HG02981 (cell line): ENCODE results near the gene CDH4.

ENCODE experiments used
- ATAC-seq: cut with Tn5 transposase; IDR thresholded peaks from one replicate; pipeline ENCODE4 v1.9.1; 2021; ENCODE audit warnings: mild to moderate bottlenecking, moderate library complexity; ENCODE audit not compliant: unreplicated experiment

Gene CDH4

DNA sequence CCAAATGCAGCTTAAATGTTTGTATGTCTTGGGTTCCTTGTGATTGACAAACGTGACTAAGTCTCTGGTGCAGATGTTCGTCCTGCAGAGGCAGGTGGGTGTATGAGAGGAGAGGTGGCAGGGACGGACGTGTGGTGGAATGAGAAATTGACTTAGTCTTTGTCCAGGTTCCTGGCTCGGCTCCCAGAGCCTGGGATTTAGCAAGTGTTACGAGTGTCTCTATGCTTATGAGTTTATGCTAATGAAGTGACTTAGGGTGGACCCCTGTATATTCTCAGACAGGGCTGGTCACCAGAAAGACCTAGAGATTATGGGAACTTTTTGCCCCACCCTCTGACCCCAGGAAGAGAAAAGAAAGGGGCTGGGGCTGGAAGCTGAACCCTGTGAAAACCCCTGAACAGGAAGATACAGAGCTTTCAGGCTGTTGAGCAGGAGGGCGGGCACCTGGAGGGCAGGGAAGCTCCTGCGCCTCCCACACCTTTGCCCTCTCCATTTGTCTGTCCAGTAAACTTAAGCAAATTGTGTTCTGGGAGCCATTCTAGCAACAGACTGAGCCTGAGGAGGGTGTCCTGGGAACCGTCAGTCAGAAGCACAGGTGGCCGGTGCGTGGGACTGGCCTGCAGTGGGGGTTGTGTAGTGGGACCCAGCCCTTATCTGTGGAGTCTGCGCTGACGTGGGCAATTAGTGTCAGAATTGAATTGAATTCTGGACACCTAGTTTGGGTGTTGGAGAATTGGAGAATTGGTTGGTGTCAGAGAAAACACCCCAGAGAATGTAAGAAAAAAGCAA, 362.1 kb downstream of the CDH4 start:
- no peak for ATAC-seq

DNA sequence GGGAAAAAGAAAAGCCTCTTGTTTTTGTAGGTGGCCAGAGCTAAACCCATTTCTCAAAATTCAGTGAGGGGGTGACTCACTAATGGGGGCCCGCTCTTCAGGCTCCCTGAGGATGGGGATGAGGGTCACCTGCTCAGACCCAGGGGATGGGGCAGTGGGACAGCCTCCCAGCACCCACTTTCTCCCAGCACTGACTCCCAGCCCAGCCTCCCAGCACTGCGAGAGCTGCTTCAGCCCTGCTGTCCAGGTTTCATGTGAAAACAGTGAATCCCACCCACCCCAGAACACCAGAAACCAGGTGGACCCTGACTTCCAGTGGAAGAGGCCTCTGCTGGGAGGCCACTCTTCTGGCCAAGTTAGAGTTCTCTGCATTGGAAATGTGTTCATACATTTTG, 362.6 kb downstream of the CDH4 start:
- no peak for ATAC-seq

DNA sequence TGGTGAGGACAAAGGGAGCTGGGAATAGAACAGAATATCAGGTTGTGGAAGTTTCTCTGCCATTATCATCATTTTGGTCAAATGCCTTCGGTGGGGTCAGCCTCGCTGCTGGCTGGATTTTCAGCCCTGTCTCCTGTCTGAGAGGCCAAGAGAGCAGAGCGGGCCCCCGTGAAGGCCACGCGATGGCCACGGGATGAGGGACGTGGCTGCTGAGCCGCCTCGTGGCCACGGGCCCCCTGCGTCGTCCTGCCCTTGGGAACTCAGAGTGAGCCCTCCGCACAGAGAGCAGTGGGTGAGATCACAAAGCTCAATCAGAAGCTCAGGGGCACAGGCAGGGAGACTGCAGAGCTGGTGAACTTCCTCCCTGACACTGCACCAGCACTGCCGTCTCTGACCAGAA, 363.7 kb downstream of the CDH4 start:
- ATAC-seq, result no peak

DNA sequence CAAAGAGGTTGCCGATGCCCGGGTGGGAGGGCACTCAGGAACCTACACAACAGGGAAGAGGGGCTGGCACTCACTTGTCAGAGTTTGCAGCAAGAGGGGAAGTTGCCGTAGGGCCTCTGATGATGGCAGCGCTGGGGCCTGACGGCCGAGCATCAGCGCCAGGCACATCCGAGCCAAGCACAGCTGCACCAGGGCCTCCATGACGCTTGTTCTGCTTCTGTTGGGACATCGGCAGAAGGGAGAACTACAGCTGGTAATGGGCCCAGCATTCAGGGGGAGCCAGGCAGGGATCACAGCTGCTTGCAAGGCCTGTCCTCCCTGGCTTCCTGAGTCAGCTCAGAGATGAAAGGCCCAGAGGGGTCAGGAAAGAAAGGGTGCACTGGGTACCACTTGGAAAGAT, 367.7 kb downstream of the CDH4 start:
- no peak for ATAC-seq

DNA sequence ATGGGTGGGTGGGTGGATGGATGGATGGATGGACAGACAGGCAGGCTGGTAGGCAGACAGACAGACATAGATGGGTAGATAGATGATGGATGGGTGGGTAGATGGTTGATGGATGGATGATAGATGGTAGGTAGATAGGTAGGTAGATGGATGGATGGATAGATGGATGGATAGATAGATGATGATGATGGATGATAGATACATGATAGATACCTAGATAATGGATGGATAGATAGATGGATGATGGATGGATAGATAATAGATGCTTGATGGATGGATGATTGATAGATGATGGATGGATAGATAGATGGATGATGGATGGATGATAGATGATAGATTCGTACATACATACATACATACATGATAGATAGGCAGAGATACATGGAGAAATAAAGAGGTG, 368.1 kb downstream of the CDH4 start:
- ATAC-seq, result no peak

DNA sequence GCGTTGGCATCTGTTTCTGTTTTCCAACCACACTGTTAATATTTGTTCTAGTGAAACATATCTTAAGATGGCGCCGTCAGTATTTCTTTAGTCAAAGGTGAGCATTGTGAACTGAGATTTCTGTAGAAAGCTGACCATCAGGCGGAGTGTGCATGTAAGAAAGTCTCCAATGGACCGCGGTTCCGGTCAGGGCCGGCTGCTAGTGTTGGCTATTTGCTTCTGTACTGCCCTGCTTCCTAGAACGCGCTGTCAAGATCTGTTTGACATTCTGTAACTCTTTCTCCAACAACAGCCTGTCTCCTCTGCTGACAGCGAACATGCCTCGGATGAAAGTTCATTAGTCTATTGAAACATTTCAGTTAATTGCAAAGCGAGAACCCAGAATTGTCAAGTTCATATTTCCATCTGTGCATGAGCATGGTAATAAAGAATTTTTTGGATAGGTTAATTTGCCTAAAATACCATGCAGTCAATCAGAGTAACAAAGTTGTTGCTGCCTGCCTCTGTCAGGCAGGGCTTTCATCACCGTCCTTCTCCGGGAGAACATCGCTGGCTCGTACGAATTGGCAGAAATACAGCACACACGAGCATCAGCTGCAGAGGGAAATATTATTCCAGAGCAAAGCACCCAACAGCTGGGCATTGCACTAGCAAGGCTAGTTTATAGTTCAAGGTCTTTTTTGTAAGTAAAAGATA, 369.1 kb downstream of the CDH4 start:
- ATAC-seq, result no peak

DNA sequence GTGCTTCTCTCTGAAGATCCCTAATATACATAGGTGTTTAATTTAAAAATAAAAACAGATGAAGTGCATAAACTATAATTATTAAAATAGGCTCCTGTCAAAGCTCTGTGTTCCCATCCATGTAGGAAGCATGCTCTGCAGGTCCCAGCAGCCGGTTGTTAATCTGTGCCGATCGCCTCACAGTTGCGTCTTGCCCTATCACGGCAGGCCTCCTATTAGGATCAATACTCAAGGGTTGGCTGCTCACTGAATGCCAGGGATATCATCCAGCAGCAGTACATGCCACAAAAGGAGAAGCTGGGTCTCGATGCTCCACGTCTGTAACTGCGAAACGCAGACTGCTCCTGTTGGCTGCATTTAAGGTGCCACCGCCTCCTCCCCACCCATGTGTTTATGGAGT, 369.8 kb downstream of the CDH4 start:
- no peak for ATAC-seq

DNA sequence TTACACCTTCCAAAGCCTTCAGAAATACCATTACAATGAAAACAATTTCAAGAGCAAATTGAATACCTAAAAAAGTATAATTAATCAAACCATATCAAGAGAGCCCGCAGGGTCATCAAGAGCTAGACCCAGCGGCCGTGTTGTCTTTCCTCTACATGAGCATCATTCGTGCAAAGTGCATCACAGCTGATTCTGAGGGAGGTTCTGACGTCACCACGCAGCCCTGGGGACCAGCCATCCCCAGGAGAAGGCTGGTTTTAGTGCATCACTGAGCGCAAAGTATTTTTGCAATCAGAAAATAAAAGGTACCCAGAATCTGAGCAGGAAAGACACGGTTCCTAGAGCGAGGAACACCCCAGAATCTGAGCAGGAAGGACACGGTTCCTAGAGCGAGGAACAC, 371.4 kb downstream of the CDH4 start:
- ATAC-seq, result no peak

DNA sequence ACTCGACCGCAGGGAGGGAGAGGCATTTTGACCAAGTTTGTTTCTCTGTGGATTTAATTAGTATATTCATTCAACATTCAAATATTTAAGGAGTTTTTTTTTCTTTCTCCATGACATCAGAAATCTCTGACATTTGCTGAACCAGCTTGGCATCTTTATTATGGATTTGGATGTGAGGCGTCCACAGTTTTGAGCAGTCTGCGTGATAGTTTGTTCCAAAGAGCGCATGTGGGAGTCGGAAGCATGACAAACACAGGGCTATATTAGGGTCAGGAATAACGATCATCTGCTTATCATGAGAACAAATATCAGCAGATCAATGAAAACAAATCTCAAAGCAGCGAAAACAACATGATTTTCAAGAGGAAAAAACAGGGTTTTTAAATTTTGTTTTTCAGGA, 373.2 kb downstream of the CDH4 start:
- no peak for ATAC-seq

DNA sequence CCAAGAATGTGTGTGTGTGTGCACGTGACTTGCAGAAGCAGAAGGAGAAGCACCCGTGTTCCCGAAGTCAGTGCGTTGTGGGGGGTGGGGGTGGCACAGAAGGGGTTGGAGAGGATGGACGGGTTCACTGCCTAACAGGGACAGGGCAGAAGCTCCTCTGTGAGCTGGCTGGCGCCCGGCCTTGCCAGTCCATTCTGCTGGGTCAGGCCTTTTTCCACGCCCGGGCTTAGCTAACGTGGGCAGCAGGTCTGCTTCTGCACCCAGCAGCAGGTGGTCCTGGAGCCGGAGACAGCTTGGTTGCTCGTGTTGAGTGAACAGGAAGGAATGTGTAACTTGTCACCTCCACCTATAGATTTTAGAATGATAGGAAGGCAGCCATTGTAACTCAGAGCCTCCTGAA, 374.4 kb downstream of the CDH4 start:
- no peak for ATAC-seq

DNA sequence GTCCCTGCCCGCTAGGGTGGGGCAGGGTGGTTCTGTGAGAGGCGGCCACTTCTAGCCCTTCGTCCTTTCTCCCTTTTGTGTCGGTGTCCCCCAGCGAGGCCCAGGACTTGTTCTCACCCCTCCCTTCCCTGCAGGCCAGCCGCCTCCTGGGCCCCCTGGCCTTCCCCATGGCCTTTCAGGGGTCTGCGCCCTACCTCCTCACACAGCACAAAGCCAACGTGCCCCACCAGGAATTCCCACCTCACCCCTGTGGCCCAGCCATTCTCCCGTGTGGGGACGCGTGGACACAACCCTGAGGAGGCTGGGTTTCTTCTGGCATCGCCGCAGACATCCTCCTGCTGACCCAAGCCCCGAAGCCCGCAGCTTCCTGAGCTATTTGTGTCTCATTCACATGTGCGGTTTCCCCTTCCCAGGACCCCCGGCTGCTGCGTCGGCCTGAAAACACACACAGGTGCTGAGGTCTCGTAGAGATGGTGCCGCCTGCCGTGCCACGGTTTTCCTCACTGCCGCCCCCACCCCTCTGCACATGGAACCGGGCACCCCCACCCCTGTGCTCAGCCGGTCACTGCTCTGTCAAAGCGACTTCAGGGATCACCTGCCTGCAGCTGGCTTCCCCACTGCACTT, 375.8 kb downstream of the CDH4 start:
- no peak for ATAC-seq

DNA sequence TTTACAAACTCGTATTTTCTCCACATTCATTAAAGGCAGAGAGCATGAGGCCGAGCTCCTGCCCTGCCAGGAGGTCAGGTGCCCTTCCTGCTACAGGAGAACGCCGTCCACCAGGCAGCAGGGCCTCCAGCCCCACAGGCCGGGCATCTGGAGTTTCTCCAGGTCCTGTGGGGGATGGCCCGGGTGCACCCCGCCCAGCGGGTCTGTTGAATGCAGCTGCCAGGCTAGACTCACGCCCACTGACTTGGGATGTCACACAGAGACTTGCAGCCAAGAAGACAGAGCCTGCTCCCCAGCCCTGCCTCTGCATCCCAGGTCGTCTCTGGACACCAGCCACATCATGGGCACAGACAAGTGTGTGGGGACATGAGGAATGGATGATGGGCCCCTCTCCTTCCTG, 376.4 kb downstream of the CDH4 start:
- no peak for ATAC-seq

DNA sequence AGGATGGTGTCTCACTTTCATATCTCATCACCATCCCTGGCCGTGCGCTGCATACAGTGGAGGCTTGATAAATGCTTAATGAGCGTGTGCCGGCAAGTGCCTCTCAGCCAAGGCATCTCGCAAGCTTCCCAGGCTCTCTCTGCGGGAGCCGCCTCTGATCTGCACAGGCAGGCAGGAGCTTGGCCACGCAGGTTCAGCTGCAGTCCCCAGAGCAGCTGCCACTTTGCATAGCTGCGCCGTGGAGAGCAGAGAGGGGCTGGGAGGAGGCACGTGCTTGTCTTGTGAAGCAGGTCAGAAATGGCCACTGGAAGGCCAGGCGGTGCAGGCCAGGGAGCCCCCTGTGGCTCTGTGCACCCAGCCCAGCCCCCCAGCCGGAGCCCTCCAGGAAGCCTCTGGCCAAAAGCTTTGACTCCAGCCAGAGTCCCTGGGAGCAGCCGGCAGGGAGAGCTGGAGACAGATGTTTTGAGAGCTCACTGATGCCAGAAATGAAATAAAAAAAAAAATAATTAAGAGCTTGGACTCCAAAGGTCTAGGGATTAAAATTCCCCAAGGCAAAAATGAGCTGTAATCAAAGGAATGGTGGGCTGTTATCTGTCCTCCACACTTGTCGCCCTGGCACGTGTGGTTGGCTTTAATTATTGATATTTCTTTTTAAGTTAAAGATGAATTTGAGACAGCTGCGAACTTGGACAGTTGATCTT, 377.0 kb downstream of the CDH4 start:
- no peak for ATAC-seq

DNA sequence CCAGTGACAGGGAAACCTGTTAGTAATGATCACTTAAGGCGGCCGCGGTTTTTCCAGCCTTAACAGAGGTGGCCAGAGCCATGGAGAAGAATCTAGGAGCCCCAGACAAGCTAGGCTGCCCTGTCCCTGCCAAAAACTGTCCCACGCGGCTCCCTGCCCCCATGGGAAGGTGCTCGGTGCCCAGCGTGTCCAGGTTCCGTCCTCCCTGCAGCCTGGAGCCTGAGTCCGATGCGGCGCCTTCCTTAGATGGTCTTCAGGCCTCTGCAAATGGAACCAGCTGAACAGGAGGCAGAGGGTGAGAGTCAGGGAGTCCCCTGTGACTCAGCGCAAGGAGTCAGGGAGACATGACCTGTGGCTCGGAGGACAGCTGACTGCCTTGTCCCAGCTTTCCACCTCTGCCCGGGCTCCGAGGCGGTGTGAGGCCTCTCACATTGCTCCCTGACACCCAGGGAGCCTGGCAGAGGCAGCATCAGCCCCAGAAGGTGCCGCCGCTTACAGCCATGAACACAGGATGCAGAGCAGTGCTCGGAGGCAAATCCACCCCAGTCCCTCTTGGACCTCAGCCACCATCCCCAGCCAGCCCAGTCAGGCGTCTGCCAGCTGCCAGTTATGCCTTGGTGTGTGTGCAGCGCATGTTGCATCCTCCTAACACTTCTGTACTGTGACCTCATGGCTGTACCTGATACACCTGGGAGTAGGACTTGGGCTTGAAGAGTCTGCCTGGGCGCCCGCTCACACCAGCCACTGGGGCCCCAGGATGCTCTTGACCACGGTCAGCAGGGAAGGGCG, 377.7 kb downstream of the CDH4 start:
- ATAC-seq, result no peak

DNA sequence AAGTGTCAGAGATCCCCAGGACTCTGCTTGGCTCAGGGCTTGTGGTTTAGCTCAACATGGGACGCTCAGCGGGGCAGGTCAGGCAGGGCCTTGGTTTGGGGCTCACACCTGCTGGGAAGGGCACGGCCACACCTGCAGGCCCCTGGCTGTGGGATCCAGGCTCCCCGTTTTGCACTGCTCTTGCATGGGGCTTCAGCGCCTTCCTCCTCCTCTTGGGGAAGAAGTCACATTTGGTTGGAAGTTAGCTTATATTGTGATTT, 378.3 kb downstream of the CDH4 start:
- no peak for ATAC-seq

DNA sequence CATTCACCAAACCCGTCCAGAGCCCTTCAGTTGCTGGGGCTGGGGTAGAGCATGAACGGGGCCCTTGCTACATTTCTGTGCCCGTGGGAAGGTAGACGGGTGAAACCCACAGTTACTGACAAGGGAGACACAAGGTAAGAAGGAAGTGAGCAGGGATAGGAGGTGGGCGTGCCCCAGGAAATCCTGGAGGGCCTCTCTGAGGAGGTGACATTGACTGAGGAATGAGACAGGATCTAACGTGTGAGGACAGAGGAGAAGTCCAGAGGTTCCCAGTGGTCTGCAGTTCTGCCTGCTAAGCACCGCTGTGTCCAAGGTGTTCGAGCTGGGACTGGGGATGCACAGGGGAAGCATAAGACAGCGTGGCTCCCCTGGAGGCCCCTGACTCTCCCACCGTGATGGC, 378.8 kb downstream of the CDH4 start:
- no peak for ATAC-seq

DNA sequence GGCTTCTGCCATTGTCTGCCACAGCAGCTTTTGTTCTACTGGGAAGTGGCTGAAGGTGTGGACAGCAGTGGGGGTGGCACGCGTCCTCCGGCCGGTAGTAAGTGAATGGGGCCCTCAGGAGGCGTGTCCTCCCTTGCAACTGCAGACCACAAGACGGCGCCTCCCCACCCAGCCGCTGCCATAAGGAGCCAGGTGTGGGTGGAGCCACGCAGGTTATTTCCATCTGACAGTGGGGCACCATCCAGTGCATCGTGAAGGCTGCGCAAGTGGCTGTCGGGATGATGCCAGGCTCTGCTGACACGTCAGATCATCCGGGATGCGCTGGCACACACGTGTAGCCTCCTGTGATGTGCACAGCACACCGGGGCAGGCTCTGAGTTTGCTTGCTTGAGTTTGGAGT, 379.7 kb downstream of the CDH4 start:
- no peak for ATAC-seq

DNA sequence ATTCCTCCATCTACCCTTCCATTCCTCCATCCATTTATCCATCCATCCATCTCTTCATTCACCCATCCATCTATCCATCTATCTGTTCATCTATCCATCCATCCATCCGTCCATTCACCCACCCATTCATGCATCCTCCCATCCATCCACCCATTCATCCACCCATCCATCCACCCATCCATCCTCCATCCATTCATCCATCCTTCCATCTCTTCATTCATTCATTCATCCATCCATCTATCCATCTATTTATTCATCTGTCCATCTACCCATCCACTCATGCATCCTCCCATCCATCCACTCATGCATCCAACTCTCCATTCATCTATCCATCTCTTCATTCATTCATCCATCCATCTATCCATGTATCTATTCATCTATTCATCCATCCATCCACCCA, 380.9 kb downstream of the CDH4 start:
- no peak for ATAC-seq

DNA sequence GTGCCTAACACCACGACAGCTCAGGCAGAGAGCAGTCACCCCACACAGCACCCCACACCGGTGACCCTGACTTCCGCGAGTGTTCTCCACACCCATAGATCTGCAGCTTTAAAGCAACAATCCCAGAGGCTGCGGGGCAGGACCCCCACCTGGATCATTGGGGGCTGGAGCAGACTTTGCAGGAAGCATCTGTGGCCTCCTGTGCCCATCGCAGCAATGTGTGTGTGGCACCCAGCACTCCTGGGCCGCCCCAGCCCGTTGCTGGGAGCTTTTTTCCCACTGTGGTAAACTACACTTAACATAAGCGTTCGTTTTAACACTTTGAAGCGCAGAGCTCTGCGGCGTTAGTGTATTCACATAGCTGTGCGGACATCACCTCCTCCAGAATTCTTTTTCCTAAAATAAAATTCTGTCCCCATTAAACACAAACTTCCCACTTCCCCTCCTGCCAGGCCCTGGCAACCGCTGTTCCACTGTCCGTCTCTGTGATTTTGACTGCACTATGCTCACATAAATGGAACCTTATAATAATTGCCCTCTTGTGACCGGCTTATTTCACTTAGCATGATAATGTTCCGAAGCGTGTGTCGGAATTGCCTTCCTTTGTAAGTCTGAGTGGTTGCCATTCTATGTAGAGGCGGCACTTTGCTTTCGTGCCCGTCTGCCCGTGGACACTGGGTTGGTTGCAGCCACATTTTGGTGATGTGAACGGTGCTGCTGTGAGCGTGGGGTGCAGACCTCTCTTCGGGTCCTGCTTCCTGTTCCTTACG, 382.5 kb downstream of the CDH4 start:
- ATAC-seq, result no peak

DNA sequence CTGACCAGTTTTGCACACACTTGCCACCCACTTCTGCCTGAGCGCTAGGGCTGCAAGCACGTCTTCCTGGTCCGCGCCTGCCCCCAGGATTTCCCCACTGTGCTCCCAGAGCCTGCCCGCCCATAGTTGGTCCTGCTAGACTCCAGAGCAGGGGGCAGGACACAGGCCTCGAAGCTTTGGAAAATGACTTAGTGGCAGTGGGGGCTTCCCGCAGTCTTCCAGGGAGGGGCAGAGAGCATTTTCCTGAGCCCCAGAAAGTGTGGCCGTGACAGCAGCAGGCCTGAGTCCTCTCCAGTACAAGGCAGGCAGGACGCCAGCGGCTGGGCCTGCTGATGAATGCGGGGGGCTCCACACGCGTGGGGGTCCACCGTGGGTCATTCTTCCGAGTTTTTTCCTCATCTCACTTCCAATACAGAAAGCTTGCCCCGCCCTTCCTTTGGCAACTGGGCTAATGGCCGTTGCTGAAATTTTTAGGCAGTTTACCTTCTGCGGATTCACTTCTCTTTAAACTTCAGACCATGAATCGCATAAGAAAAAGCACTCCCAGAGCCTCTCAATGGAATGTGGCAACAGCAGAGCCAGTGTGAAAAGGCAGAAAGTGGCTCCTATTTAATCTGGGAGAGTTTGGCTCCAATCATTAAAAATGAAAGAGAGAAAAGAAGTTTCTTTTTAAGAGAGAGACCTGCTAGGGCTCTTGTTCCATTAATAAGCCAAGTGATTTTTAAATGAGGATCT, 383.8 kb downstream of the CDH4 start:
- no peak for ATAC-seq
